Cardiac fibroblast (primary cell): ENCODE data around the gene NDEL1.

Experiments used
- DNase-seq, 2 donors: peaks; one replicate each; pipeline versions ENCODE4 v3.0.0 to v3.0.0-alpha.2; 2010; ENCODE audit warnings: low read depth in 2 of 2
- H3K4me3 ChIP-seq, 2 donors: replicated peaks in 1 of 2; 1 replicate in 1 of 2; 2 replicates in 1 of 2; pipeline ENCODE4 v1.5.1; 2011; ENCODE audit warnings: low read depth in 2 of 2, low read length in 2 of 2, mild to moderate bottlenecking in 2 of 2, moderate library complexity in 1 of 2
- TF ChIP-seq, protein P1 (sequence below): IDR thresholded peaks from one replicate; pipeline ENCODE4 v1.5.1; 2011; ENCODE audit warnings: low read depth, mild to moderate bottlenecking, low read length, inconsistent platforms

Gene NDEL1

GRCh38 chr17:8485491-8485890 lies 49.8 kb downstream of the NDEL1 start:
- no peak overlapping the region for H3K4me3 ChIP-seq
- TF ChIP-seq, protein P1, sequence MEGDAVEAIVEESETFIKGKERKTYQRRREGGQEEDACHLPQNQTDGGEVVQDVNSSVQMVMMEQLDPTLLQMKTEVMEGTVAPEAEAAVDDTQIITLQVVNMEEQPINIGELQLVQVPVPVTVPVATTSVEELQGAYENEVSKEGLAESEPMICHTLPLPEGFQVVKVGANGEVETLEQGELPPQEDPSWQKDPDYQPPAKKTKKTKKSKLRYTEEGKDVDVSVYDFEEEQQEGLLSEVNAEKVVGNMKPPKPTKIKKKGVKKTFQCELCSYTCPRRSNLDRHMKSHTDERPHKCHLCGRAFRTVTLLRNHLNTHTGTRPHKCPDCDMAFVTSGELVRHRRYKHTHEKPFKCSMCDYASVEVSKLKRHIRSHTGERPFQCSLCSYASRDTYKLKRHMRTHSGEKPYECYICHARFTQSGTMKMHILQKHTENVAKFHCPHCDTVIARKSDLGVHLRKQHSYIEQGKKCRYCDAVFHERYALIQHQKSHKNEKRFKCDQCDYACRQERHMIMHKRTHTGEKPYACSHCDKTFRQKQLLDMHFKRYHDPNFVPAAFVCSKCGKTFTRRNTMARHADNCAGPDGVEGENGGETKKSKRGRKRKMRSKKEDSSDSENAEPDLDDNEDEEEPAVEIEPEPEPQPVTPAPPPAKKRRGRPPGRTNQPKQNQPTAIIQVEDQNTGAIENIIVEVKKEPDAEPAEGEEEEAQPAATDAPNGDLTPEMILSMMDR, result no peak
- DNase-seq, result no peak

DNA sequence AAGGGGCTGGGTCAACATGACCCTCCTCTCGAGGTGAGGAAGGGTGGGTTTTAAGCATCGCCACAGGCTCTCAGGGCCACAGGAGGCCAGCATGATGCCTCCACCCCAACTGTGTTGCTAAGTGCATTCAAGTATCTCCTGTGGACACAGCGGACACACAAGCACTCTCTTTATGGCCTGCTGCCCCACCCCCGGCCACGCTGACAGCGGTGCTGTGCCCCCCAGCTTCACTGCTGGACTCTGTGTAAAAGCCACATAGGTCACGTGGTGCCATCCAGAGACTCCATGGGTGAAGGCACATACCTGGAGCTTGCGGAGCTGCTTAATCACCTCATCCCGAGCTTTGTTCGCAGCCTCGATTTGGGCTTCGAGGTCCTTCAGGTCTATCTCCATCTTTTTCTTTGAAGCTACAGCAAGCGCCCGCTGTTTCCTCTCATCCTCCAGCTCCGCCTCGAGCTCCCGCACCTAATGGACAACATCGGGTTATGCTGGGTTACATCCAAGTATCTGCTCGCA lies 51.5 kb downstream of the NDEL1 start:
- no peak overlapping the region for H3K4me3 ChIP-seq
- no peak for DNase-seq

DNA sequence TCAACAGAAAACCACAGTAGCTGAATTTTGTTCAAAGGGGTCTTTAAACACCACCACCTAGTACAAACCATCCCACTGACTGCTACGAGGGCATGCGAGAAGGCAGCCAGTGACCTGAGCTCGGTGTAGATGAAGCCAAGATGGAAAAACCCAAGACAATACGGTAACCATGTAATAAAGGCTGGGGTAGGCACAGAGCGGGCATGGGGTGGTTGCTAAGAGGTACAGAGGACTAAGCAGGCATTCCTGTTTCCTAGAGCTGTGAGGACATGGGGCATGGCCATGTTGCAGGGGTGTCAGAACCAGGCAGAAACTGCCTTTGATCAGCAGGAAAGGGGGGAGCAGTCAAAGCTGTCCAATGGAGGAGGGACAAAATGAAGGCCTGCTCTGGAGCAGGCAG lies 52.1 kb downstream of the NDEL1 start:
- H3K4me3 ChIP-seq, result no peak overlapping the region
- no peak for DNase-seq
- TF ChIP-seq, protein P1, result no peak

More for the DNA sequence above, 51.5 kb downstream of the NDEL1 start:
- TF ChIP-seq, protein P1, result no peak

GRCh38 chr17:8488491-8488890 lies 52.8 kb downstream of the NDEL1 start:
- no peak for DNase-seq
- no peak overlapping the region for H3K4me3 ChIP-seq
- TF ChIP-seq, protein P1, result no peak

- H3K4me3 ChIP-seq, result no peak overlapping the region
- DNase-seq, result peak; percentile 94 to 97
- TF ChIP-seq, protein P1, result no peak
Measured at GRCh38 chr17:8488901-8489300, 53.2 kb downstream of the NDEL1 start.

DNA sequence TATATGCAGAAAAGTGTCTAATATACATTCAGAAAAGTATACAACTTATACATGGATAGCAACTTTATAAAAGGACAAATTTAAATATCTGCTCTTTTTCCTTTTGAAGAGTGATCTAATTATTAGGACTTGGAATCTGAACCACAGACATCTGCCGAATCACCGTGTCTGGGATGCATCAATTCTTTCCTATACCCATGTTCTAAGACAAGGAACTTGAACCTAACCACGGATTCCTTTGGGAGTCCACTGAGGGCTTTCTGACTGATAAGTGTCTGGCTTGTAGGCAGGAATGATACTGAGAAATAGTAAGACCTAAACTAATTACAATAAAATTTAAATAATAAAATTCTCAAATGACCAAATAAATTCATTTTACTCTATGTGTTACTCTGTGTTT lies 54.2 kb downstream of the NDEL1 start:
- TF ChIP-seq, protein P1, result no peak
- peak in 1 of 2 donors; percentile 21 for DNase-seq
- no peak overlapping the region for H3K4me3 ChIP-seq

GRCh38 chr17:8490256-8491023 lies 54.8 kb downstream of the NDEL1 start:
- H3K4me3 ChIP-seq, result no peak overlapping the region
- no peak for DNase-seq
- TF ChIP-seq, protein P1, result no peak
